ENCODE data around the gene ZC3HAV1L. TPM values are rescaled to one million over a fixed set of nuclear protein-coding genes. Genes with fewer than 3 reads are reported as not detected.
A peak's percentile ranks its signal among the peaks of the same experiment; 100 is the strongest.
"Not testable (repeated sequence)": the region's sequence is repeated elsewhere in the genome, so short reads cannot be mapped to it uniquely, and the experiment has no call there.

ZC3HAV1L gene
- total RNA-seq, 1 experiment from 2014 or later, result 16.2 TPM

- in situ Hi-C loops (cut with HindIII; ENCODE audit: low pct_unique_long_range_greater_than_20kb, low sequenced_read_pairs), result no loop called here
- DNase-seq (ENCODE audit: low read depth, low spot score), result no peak
Measured at GRCh38 chr7:138979988-138980562, 55.8 kb downstream of the ZC3HAV1L start.

- DNase-seq (ENCODE audit: low read depth, low spot score), result peak; percentile 56
Measured at GRCh38 chr7:138979226-138979979, 56.4 kb downstream of the ZC3HAV1L start.

GRCh38 chr7:138978541-138979184 lies 57.2 kb downstream of the ZC3HAV1L start:
- in situ Hi-C loops (cut with HindIII; ENCODE audit: low pct_unique_long_range_greater_than_20kb, low sequenced_read_pairs), result no loop called here
- no peak for DNase-seq (ENCODE audit: low read depth, low spot score)

More at GRCh38 chr7:138979226-138979979, 56.4 kb downstream of the ZC3HAV1L start:
- in situ Hi-C loops (cut with HindIII; ENCODE audit: low pct_unique_long_range_greater_than_20kb, low sequenced_read_pairs), result no loop called here

- DNase-seq (ENCODE audit: low read depth, low spot score); in situ Hi-C loops (cut with HindIII; ENCODE audit: low pct_unique_long_range_greater_than_20kb, low sequenced_read_pairs): not testable (repeated sequence)
Measured at GRCh38 chr7:138976161-138976560, 59.7 kb downstream of the ZC3HAV1L start.

Other genes starting within 250 kb of the ZC3HAV1L start
- not detected in 2 replicates for gene TMEM213, start 238.0 kb downstream of the ZC3HAV1L start, total RNA-seq (2014; rRNA removed; shearing (Covaris generic))
- gene ATP6V0A4, start 237.8 kb downstream of the ZC3HAV1L start, total RNA-seq (2014; rRNA removed; shearing (Covaris generic)), result 269 and 294 TPM in 2 replicates
- 2.7 and 3.0 TPM in 2 replicates for gene KIAA1549, start 54.7 kb downstream of the ZC3HAV1L start, total RNA-seq (2014; rRNA removed; shearing (Covaris generic))
- gene ZC3HAV1, start 73.7 kb upstream of the ZC3HAV1L start, total RNA-seq (2014; rRNA removed; shearing (Covaris generic)), result 40.6 and 40.8 TPM in 2 replicates
- gene UBN2, start 195.2 kb upstream of the ZC3HAV1L start, total RNA-seq (2014; rRNA removed; shearing (Covaris generic)), result 4.5 and 5.4 TPM in 2 replicates